ENCODE measurements around the gene LRRK1. TPM values are rescaled to one million over a fixed set of nuclear protein-coding genes. Genes with fewer than 3 reads are reported as not detected.

The LRRK1 gene
- total RNA-seq, 4 donors from 2014 or later = 14.8 to 29.3 (median 19.1) TPM

- WGBS, 2 donors = 89 to 93% methylated on average over 34 of the region's 35 CpGs
- peak in 1 of 2 donors; percentile 74 for DNase-seq (ENCODE audit: low spot score in 2 of 2)
- no peak overlapping the region for H3K4me3 ChIP-seq (ENCODE audit: low read depth, poor library complexity, severe bottlenecking)
- intact Hi-C loops (cut with DNase I; ENCODE audit: low total_unique reads) = no loop called here
- TF ChIP-seq CTCF (IDR thresholded peaks at IDR 0.05) = no peak
- no peak for TF ChIP-seq POLR2A (IDR thresholded peaks at IDR 0.05)
Observed at GRCh38 chr15:101060576-101061551, 141.7 kb downstream of the LRRK1 start.

- 77 to 79% methylated on average over 7 of the region's 7 CpGs for WGBS, 2 donors
- no peak overlapping the region for H3K4me3 ChIP-seq (ENCODE audit: low read depth, poor library complexity, severe bottlenecking)
- TF ChIP-seq CTCF (IDR thresholded peaks at IDR 0.05) (no peak), POLR2A (IDR thresholded peaks at IDR 0.05) (no peak)
- intact Hi-C loops (cut with DNase I; ENCODE audit: low total_unique reads) = no loop called here
- peak in 1 of 2 donors; percentile 49 for DNase-seq (ENCODE audit: low spot score in 2 of 2)
Observed at GRCh38 chr15:101062063-101062462, 142.9 kb downstream of the LRRK1 start.

GRCh38 chr15:101062471-101063171 lies 143.5 kb downstream of the LRRK1 start:
- peak in 1 of 2 donors; percentile 78 for DNase-seq (ENCODE audit: low spot score in 2 of 2)
- intact Hi-C loops (cut with DNase I; ENCODE audit: low total_unique reads) = no loop called here
- 79 to 88% methylated on average over 18 of the region's 18 CpGs for WGBS, 2 donors
- H3K4me3 ChIP-seq (ENCODE audit: low read depth, poor library complexity, severe bottlenecking) = no peak overlapping the region
- TF ChIP-seq POLR2A (IDR thresholded peaks at IDR 0.05) (no peak), CTCF (IDR thresholded peaks at IDR 0.05) (no peak)

- intact Hi-C loops (cut with DNase I; ENCODE audit: low total_unique reads) = no loop called here
- DNase-seq (ENCODE audit: low spot score in 2 of 2) = no peak
- 87 to 93% methylated on average over 9 of the region's 9 CpGs for WGBS, 2 donors
- H3K4me3 ChIP-seq (ENCODE audit: low read depth, poor library complexity, severe bottlenecking) = no peak overlapping the region
- TF ChIP-seq CTCF (IDR thresholded peaks at IDR 0.05) = no peak
Observed at GRCh38 chr15:101063212-101063611, 144.1 kb downstream of the LRRK1 start.

GRCh38 chr15:101063891-101064794 lies 145.0 kb downstream of the LRRK1 start:
- intact Hi-C loops (cut with DNase I; ENCODE audit: low total_unique reads) = no loop called here
- DNase-seq (ENCODE audit: low spot score in 2 of 2) = peak in 1 of 2 donors; percentile 79
- no peak overlapping the region for H3K4me3 ChIP-seq (ENCODE audit: low read depth, poor library complexity, severe bottlenecking)
- 64 to 69% methylated on average over 28 to 30 of the region's 30 CpGs for WGBS, 2 donors
- TF ChIP-seq CTCF (IDR thresholded peaks at IDR 0.05) = no peak
- no peak for TF ChIP-seq POLR2A (IDR thresholded peaks at IDR 0.05)
